ENCODE measurements around the gene CEBPA. TPM values are rescaled to one million over a fixed set of nuclear protein-coding genes. Genes with fewer than 3 reads are reported as not detected.

CEBPA gene
- total RNA-seq, 2 experiments from 2014 or later: 0.84 to 1.4 TPM

GRCh38 chr19:33349319-33350289 is 47.3 kb upstream of the CEBPA start:
- ChIA-PET CTCF (interaction anchor here (1.0 kb wide), 1 partner anchor 8 kb away, joined by 3 read pairs; no protein-coding TSS in a partner anchor), POLR2A (no interaction called here)
- H3K4me3 Mint-ChIP-seq: no peak overlapping the region
- ATAC-seq (ENCODE audit: poor library complexity) (no peak), DNase-seq (no peak)
- no peaks in the 10 kb centered on the region for H3K9me3 Mint-ChIP-seq
- H3K27ac Mint-ChIP-seq: no peak overlapping the region
- no peaks in the 10 kb centered on the region for H3K36me3 ChIP-seq (ENCODE audit: insufficient read depth, low read length)
- H3K4me1 ChIP-seq (ENCODE audit: insufficient read depth, low read length): no peaks in the 10 kb centered on the region
- no peak overlapping the region for H3K4me3 ChIP-seq (ENCODE audit: low read length)
- intact Hi-C loops (cut with DNase I, micrococcal nuclease): no loop called here
- no peak overlapping the region for H3K27ac ChIP-seq (ENCODE audit: low read depth in 1 of 2, low read length in 2 of 2)
- H3K4me1 Mint-ChIP-seq (ENCODE audit: low read depth): no peaks in the 10 kb centered on the region
- no peak for TF ChIP-seq CTCF (IDR thresholded peaks at IDR 0.05)
- peaks cover 53% of the 10 kb centered on the region for H3K27me3 Mint-ChIP-seq
- H3K9me3 ChIP-seq (ENCODE audit: control insufficient read depth in 1 of 2, insufficient read depth in 1 of 2, low read length in 2 of 2): peaks cover 0 to 4% of the 10 kb centered on the region in 2 experiments
- H3K36me3 Mint-ChIP-seq (ENCODE audit: low read depth): no peaks in the 10 kb centered on the region
- H3K27me3 ChIP-seq (ENCODE audit: control insufficient read depth in 1 of 2, insufficient read depth in 2 of 2, low read length in 2 of 2): peaks cover 9 to 25% of the 10 kb centered on the region in 2 experiments

GRCh38 chr19:33348301-33349010 is 46.1 kb upstream of the CEBPA start:
- ATAC-seq (ENCODE audit: poor library complexity): no peak
- no peaks in the 10 kb centered on the region for H3K36me3 ChIP-seq (ENCODE audit: insufficient read depth, low read length)
- Mint-ChIP-seq H3K27me3 (peaks cover 56% of the 10 kb centered on the region), H3K27ac (no peak overlapping the region), H3K9me3 (no peaks in the 10 kb centered on the region), H3K4me1 (ENCODE audit: low read depth) (no peaks in the 10 kb centered on the region), H3K36me3 (ENCODE audit: low read depth) (no peaks in the 10 kb centered on the region), H3K4me3 (no peak overlapping the region)
- H3K27ac ChIP-seq (ENCODE audit: low read depth in 1 of 2, low read length in 2 of 2): no peak overlapping the region
- H3K4me1 ChIP-seq (ENCODE audit: insufficient read depth, low read length): no peaks in the 10 kb centered on the region
- TF ChIP-seq CTCF (IDR thresholded peaks at IDR 0.05): no peak
- ChIA-PET POLR2A (no interaction called here), CTCF (no interaction called here)
- no peak overlapping the region for H3K4me3 ChIP-seq (ENCODE audit: low read length)
- DNase-seq: no peak
- H3K9me3 ChIP-seq (ENCODE audit: control insufficient read depth in 1 of 2, insufficient read depth in 1 of 2, low read length in 2 of 2): peaks cover 0 to 4% of the 10 kb centered on the region in 2 experiments
- intact Hi-C loops (cut with DNase I, micrococcal nuclease): no loop called here
- peaks cover 19 to 35% of the 10 kb centered on the region in 2 experiments for H3K27me3 ChIP-seq (ENCODE audit: control insufficient read depth in 1 of 2, insufficient read depth in 2 of 2, low read length in 2 of 2)

- DNase-seq (no peak), ATAC-seq (ENCODE audit: poor library complexity) (no peak)
- no peak for TF ChIP-seq CTCF (IDR thresholded peaks at IDR 0.05)
- no peaks in the 10 kb centered on the region for H3K36me3 ChIP-seq (ENCODE audit: insufficient read depth, low read length)
- ChIA-PET CTCF (no interaction called here), POLR2A (no interaction called here)
- H3K9me3 ChIP-seq (ENCODE audit: control insufficient read depth in 1 of 2, insufficient read depth in 1 of 2, low read length in 2 of 2): peaks cover 0 to 4% of the 10 kb centered on the region in 2 experiments
- Mint-ChIP-seq H3K4me3 (no peak overlapping the region), H3K27me3 (peaks cover 65% of the 10 kb centered on the region), H3K27ac (no peak overlapping the region), H3K4me1 (ENCODE audit: low read depth) (no peaks in the 10 kb centered on the region), H3K36me3 (ENCODE audit: low read depth) (no peaks in the 10 kb centered on the region), H3K9me3 (no peaks in the 10 kb centered on the region)
- H3K27me3 ChIP-seq (ENCODE audit: control insufficient read depth in 1 of 2, insufficient read depth in 2 of 2, low read length in 2 of 2): peaks cover 19 to 35% of the 10 kb centered on the region in 2 experiments
- intact Hi-C loops (cut with DNase I, micrococcal nuclease): no loop called here
- no peak overlapping the region for H3K27ac ChIP-seq (ENCODE audit: low read depth in 1 of 2, low read length in 2 of 2)
- no peaks in the 10 kb centered on the region for H3K4me1 ChIP-seq (ENCODE audit: insufficient read depth, low read length)
- no peak overlapping the region for H3K4me3 ChIP-seq (ENCODE audit: low read length)
Measured at GRCh38 chr19:33347300-33347699, 45.0 kb upstream of the CEBPA start.

Data from CD4-positive, alpha-beta T cell (primary cell).